ENCODE measurements around the gene POMT2.
"Not testable (repeated sequence)": the region's sequence is repeated elsewhere in the genome, so short reads cannot be mapped to it uniquely, and the experiment has no call there.

POMT2 gene

GRCh38 chr14:77322250-77322902 is 1.7 kb upstream of the POMT2 start:
- DNase-seq (ENCODE audit: low read depth): no peak
- peak overlapping the region; percentile 95 for H3K4me3 ChIP-seq (ENCODE audit: low read depth, low read length)

GRCh38 chr14:77319422-77319821 is 1.3 kb downstream of the POMT2 start:
- DNase-seq (ENCODE audit: low read depth): no peak
- no peak for TF ChIP-seq CTCF (IDR thresholded peaks at IDR 0.05; ENCODE audit: control insufficient read depth, extremely low read depth, insufficient read depth)
- peak overlapping the region; percentile 95; the same call in 1 of the 2 replicates for H3K4me3 ChIP-seq (ENCODE audit: low read depth, low read length)

More at GRCh38 chr14:77322250-77322902, 1.7 kb upstream of the POMT2 start:
- TF ChIP-seq CTCF (IDR thresholded peaks at IDR 0.05; ENCODE audit: control insufficient read depth, extremely low read depth, insufficient read depth): no peak

- DNase-seq (ENCODE audit: low read depth); H3K4me3 ChIP-seq (ENCODE audit: low read depth, low read length): not testable (repeated sequence)
These were observed 1.9 kb downstream of the POMT2 start for GRCh38 chr14:77318756-77319155.

GRCh38 chr14:77318006-77318553 is 2.6 kb downstream of the POMT2 start:
- no peak overlapping the region for H3K4me3 ChIP-seq (ENCODE audit: low read depth, low read length)
- DNase-seq (ENCODE audit: low read depth): no peak
- TF ChIP-seq CTCF (IDR thresholded peaks at IDR 0.05; ENCODE audit: control insufficient read depth, extremely low read depth, insufficient read depth): no peak

GRCh38 chr14:77316872-77317301 is 3.8 kb downstream of the POMT2 start:
- no peak for DNase-seq (ENCODE audit: low read depth)
- TF ChIP-seq CTCF (IDR thresholded peaks at IDR 0.05; ENCODE audit: control insufficient read depth, extremely low read depth, insufficient read depth): no peak
- H3K4me3 ChIP-seq (ENCODE audit: low read depth, low read length): no peak overlapping the region

- TF ChIP-seq CTCF (IDR thresholded peaks at IDR 0.05; ENCODE audit: control insufficient read depth, extremely low read depth, insufficient read depth): no peak
- DNase-seq (ENCODE audit: low read depth): no peak
- no peak overlapping the region for H3K4me3 ChIP-seq (ENCODE audit: low read depth, low read length)
These were observed 4.5 kb downstream of the POMT2 start for GRCh38 chr14:77316195-77316505.

GRCh38 chr14:77314539-77315457 is 5.9 kb downstream of the POMT2 start:
- no peak for DNase-seq (ENCODE audit: low read depth)

More at GRCh38 chr14:77314539-77315457, 5.9 kb downstream of the POMT2 start:
- TF ChIP-seq CTCF (IDR thresholded peaks at IDR 0.05; ENCODE audit: control insufficient read depth, extremely low read depth, insufficient read depth): no peak
- peak overlapping the region; percentile 8; the same call in 1 of the 2 replicates for H3K4me3 ChIP-seq (ENCODE audit: low read depth, low read length)

All from LNCaP clone FGC (cell line).